Activated T-helper 1 cell treated with anti-CD3 and anti-CD28 coated beads, Interleukin-12 subunit alpha, Interleukin-12 subunit beta, Interleukin-2, Interleukin-4 antibody, amounts not matched to agents 30 ng/mL and 10 ng/mL and 1 ng/mL, durations not matched to agents 14 hours and 24 hours and 36 hours (primary cell): ENCODE data around the gene DNAJC28. TPM values are rescaled to one million over a fixed set of nuclear protein-coding genes. Genes with fewer than 3 reads are reported as not detected.

Source experiments
- DNase-seq: peaks from one replicate; pipeline ENCODE4 v3.0.0; 2021; ENCODE audit warnings: low spot score
- H3K27ac Mint-ChIP-seq: one replicate; pipeline ENCODE4 v1.8.0; 2021; ENCODE audit warnings: mild to moderate bottlenecking, mixed read lengths
- H3K27me3 Mint-ChIP-seq: one replicate; pipeline ENCODE4 v1.8.0; 2022; ENCODE audit warnings: mild to moderate bottlenecking, moderate library complexity, mixed read lengths; ENCODE audit not compliant: insufficient read depth
- H3K36me3 Mint-ChIP-seq: one replicate; pipeline ENCODE4 v1.8.0; 2021; ENCODE audit warnings: low read depth, mixed read lengths
- H3K4me1 Mint-ChIP-seq: one replicate; pipeline ENCODE4 v1.8.0; 2021; ENCODE audit warnings: low read depth, mixed read lengths
- H3K4me3 Mint-ChIP-seq: one replicate; pipeline ENCODE4 v1.8.0; 2021; ENCODE audit warnings: mild to moderate bottlenecking, moderate library complexity, mixed read lengths
- H3K9me3 Mint-ChIP-seq: one replicate; pipeline ENCODE4 v1.8.0; 2021; ENCODE audit warnings: mixed read lengths
- intact Hi-C: fragments of 100-400 bp; cut with micrococcal nuclease; formaldehyde crosslinking; loops from one replicate; pipeline ENCODE4 v1.15.1; 2024
- total RNA-seq: library from RNA; stranded (reverse); gene quantifications from 2 replicates; pipeline ENCODE4 v1.2.3, GENCODE V29; 2022

DNAJC28 gene
- total RNA-seq, 1 donor from 2014 or later = 0.18 TPM

DNA sequence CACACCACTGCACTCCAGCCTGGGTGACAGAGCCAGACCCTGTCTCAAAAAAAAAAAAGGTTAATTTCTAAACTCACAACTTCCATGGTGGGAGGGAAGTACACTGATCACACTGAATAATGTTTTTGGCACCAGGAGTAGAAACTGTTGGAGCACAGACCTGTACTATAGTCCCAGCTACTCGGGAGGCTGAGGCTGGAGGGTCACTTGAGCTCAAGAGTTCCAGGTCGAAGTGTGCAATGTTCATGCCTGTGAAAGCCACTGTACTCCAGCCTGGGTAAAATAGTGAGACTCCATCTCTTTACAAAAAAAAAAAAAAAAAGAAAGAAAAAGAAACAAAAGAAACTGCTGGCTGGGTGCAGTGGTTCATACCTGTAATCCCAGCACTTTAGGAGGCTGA lies 47.0 kb downstream of the DNAJC28 start:
- Mint-ChIP-seq H3K36me3 (peaks cover 6% of the 10 kb centered on the region), H3K9me3 (no peaks in the 10 kb centered on the region), H3K4me1 (peaks cover 3% of the 10 kb centered on the region), H3K27me3 (peaks cover 2% of the 10 kb centered on the region), H3K27ac (no peak overlapping the region), H3K4me3 (no peak overlapping the region)
- DNase-seq = no peak
- intact Hi-C loops = loop anchor here (2.0 kb wide), 1 partner anchor 178 kb away; the partner anchor contains the start of gene IL10RB

DNA sequence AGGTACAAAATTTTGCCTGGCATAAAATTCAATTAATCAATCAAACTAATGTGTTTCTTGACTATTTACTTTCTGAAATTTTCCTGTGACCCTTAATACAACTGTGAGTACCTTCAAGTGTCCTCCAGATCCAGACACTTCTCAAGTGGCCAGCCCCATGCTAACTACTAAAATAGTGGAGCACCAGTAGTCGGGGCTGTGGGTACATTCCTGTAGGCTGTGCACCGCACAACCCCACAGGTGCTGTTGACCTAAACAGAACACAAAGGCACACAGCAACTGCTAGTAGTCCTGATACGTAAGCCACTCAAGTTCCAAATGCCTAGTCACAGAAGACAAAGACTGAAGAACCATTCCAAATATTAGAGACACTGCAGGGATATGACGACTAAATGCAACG lies 48.3 kb downstream of the DNAJC28 start:
- intact Hi-C loops = no loop called here
- Mint-ChIP-seq H3K27me3 (peaks cover 2% of the 10 kb centered on the region), H3K9me3 (no peaks in the 10 kb centered on the region), H3K36me3 (peaks cover 6% of the 10 kb centered on the region), H3K4me1 (peaks cover 3% of the 10 kb centered on the region), H3K4me3 (no peak overlapping the region), H3K27ac (no peak overlapping the region)
- no peak for DNase-seq

DNA sequence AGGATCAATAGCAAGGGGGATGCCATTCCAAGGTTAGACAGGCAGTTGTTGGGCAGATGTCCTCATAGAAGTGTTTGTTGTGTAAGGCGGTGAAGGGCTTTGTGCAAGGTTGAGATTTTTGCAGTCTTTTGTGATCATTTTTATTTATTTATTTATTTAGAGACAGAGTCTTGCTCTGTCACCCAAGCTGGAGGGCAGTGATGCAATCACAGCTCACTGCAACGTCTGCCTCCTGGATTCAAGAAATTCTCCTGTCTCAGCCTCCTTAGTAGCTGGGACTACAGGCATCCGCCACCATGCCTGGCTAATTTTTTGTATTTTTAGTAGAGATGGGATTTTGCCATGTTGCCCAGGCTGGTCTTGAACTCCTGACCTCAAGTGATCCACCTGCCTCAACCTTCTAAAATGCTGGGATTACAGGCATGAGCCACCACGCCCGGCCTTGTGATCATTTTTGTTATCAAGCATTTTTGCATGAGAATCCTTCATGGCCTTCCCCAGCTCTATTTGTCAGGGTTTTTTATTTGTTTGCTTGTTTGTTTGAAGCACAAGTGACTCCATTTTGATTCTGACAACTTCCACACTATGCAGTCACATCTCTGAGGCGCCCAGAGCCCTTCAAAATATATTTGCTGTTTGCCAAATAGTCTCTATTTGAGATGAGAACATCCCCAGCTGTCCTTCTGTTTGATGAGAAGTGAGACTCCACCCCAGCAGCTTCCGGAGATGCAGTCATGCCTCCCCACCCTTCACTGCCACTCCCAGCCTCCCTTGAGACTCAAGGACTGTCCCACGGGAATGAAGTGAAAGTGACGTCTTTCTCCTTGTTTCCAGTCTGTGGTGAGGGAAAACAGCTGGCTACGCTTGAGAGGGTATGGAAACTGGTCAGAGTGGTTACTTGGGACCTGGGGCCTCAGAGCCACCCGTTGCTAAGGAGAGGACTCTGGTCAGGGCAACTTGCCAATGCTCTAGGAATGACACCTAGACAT lies 49.7 kb downstream of the DNAJC28 start:
- DNase-seq = no peak
- peaks cover 2% of the 10 kb centered on the region for H3K27me3 Mint-ChIP-seq
- no peak overlapping the region for H3K27ac Mint-ChIP-seq
- intact Hi-C loops = no loop called here
- no peak overlapping the region for H3K4me3 Mint-ChIP-seq
- H3K36me3 Mint-ChIP-seq = peaks cover 9% of the 10 kb centered on the region
- no peaks in the 10 kb centered on the region for H3K9me3 Mint-ChIP-seq
- peaks cover 3% of the 10 kb centered on the region for H3K4me1 Mint-ChIP-seq

Other genes with a start within 250 kb of the DNAJC28 start
- 20.5 and 21.4 TPM in 2 replicates for gene IL10RB, start 225.3 kb downstream of the DNAJC28 start, total RNA-seq
- gene IFNAR1, start 166.7 kb downstream of the DNAJC28 start, total RNA-seq = 20.4 and 20.7 TPM in 2 replicates
- 3.4 and 3.7 TPM in 2 replicates for gene IFNGR2, start 88.3 kb downstream of the DNAJC28 start, total RNA-seq
- gene TMEM50B, start 11.7 kb downstream of the DNAJC28 start, total RNA-seq = 12.0 and 14.0 TPM in 2 replicates
- 210 and 228 TPM in 2 replicates for gene GART, start 50.4 kb upstream of the DNAJC28 start, total RNA-seq
- gene SON, start 51.3 kb upstream of the DNAJC28 start, total RNA-seq = 342 and 361 TPM in 2 replicates
- gene DONSON, start 97.0 kb upstream of the DNAJC28 start, total RNA-seq = 37.5 and 38.7 TPM in 2 replicates
- gene CRYZL1, start 150.0 kb upstream of the DNAJC28 start, total RNA-seq = 25.6 and 34.8 TPM in 2 replicates
- 4.2 and 4.5 TPM in 2 replicates for gene ITSN1, start 150.8 kb upstream of the DNAJC28 start, total RNA-seq